Astrocyte of the hippocampus (primary cell): ENCODE measurements around the gene ZNF845.
A peak's percentile ranks its signal among the peaks of the same experiment; 100 is the strongest.
"Not testable (repeated sequence)": the region's sequence is repeated elsewhere in the genome, so short reads cannot be mapped to it uniquely, and the experiment has no call there.

Experiments used
- DNase-seq: peaks from one replicate; pipeline ENCODE4 v3.0.0; 2011; ENCODE audit warnings: low read depth, low spot score

The ZNF845 gene

GRCh38 chr19:53381376-53381775 is 47.8 kb downstream of the ZNF845 start:
- no peak for DNase-seq

DNA sequence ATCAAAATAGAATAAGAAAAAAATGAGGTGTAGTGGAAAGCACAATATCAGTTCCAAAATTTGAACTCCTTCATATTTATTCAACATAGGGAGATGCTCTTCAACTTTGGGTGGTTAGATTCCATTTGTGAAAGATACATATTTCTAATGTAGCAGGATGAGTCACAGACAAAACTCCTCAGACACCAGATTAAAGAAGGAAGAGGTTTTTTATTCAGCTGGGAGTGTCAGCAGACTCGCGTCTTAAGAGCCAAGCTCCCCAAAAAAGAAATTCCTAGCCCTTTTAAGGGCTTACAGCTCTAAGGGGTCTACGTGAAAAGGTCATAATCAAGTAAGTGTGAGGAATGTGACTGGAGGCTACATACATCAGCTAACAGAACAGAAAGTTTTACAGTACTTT is 54.6 kb downstream of the ZNF845 start:
- no peak for DNase-seq

DNA sequence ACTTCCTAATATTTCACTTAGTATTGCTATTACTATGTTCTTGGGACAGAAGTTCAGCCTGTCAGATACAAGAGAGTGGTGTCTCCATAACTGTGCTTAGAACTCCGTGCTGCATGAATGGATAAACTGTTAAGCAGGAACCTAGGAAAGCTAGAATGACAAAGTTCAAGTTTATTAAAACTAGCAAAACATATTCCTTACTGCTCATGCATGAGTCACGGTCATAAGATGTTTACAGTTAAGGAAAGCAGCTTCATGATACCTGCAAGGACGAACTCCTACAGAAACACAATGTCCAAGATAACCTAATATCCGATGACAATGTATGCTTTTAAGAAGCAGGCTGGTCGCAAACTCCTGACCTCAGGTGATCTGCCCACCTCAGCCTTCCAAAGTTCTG is 55.4 kb downstream of the ZNF845 start:
- no peak for DNase-seq

GRCh38 chr19:53389571-53389970 is 56.0 kb downstream of the ZNF845 start:
- no peak for DNase-seq

DNA sequence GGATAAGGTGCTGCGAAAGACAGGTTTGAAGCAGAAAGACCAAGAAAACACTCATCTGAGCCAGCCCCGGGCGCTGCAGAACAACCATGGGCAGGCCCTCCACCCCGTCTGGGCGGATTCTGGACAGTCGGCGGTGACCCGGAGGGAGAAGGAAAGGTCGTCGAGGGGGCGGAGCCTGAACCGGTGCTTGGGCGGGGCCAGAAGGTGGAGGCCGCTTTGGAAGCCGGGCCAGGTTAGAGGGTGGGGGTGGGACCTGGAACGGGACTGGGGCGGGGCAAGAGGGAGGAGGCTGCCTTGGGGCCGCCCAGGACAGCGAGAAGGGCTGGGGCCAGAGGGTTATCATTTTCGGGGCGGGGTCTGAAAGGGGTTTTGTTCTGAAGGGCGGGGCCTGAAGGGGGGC is 56.4 kb downstream of the ZNF845 start:
- DNase-seq, result no peak

DNA sequence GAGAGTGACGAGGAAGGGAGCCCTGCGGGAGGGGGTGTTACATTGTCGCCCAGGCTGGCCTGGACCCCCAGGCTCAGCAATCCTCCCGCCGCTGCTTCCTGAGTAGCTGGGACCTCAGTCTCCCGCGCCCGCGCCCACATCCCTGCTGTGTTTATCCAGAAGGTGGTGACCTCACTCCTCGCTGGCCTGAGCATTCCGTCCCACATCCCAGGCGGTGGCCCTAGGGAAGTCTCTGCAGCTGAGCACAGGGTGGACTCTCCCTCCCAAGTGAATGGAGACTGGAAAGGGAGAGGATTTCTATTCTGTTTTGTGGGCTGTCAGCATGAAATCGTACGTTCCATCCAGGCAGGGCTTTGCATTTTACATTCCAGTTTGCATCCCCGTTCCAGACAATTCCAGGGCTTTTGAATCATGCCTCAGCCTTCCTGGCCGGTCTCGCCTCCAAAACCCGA is 61.0 kb downstream of the ZNF845 start:
- no peak for DNase-seq

- DNase-seq, result peak; percentile 98
Measured at GRCh38 chr19:53394974-53395839, 61.7 kb downstream of the ZNF845 start, which contains the start of gene ZNF765. Gene ZNF765, plus strand, starts transcription at chr19:53395149. Its CDS starts 2,867 bp downstream, at chr19:53398016.

DNA sequence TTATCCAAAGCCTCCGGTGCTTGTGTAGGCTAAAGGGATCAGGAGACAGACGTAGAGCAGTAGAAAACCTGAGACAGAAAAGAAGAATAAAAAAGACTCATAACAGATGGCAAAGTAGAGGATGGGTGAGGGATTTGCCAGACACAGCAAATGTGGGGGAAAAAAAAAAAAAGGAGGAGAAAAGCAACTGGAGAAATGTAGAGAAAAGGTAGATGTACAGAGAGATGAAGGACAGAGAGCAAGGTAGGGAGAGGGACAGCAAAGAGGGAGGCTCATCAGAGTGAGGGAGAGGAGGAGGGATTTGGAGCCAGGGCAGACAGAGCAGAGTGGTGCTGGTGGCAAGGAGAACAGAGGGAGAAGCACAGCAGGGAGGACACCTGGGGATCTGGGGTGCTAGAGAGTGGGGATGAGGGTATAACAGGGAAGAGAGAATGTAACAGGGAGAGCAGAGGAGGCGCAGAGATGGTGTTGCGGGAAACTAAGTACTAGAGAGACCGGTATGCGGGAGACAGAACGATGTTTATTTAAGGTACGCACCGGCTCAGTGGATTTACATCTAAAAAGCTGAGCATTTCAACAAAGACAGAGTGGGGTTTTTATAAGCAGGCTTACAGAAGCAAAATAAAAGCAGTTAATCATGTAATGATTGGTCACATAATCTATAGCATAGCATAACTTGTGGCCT is 62.4 kb downstream of the ZNF845 start:
- DNase-seq, result not testable (repeated sequence)

DNA sequence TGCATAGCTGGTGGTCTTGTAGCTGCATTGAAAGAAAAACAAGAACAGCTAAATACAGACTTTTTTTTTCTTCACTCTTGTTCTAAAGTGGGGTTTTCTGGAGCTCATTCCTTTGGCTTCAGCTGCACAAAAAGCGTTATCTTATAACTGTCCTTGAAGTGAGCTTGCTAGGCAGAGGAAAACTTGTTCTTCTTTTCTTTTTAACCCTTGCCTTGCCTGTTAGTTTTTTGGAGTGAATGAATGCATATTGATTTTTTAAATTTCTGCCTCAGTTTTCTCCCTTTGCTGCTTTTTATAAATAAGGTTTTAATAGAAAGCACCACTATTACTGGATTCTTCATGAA is 62.9 kb downstream of the ZNF845 start:
- DNase-seq, result no peak

GRCh38 chr19:53397918-53398317 is 64.4 kb downstream of the ZNF845 start:
- not testable (repeated sequence) for DNase-seq
